ENCODE results near the gene C7.

The C7 gene

GRCh38 chr5:40928886-40929448, 19.7 kb downstream of the C7 start:
- H3K4me3 ChIP-seq (replicated peaks; ENCODE audit: low read depth, low read length): no peak overlapping the region
- no peak for TF ChIP-seq CTCF (IDR thresholded peaks at IDR 0.05; ENCODE audit: low read depth, low read length, missing control alignments)

GRCh38 chr5:40932766-40933165, 23.5 kb downstream of the C7 start:
- DNase-seq (ENCODE audit: extremely low read depth, low read depth): no peak
- TF ChIP-seq CTCF (IDR thresholded peaks at IDR 0.05; ENCODE audit: low read depth, low read length, missing control alignments): no peak
- H3K4me3 ChIP-seq (replicated peaks; ENCODE audit: low read depth, low read length): no peak overlapping the region

More at GRCh38 chr5:40928886-40929448, 19.7 kb downstream of the C7 start:
- no peak for DNase-seq (ENCODE audit: extremely low read depth, low read depth)

DNA sequence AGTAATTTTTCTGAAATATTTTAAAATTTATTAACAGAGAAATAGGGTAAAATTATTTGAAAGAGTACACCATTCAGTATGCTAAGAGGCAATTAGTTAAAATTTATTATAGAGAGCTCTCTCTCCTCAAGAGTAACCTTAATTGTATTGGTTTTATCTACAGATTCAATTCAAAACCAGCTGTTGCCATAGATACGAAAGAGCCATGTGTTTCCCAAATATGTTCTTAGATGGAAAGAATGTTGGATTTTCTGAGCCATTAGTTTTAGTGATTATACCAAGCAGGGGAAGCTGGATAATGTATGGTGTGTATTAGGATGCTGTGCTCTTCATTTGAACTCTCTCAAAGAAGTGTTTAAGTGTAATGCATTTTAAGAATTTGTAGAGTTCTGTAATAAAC, 27.8 kb downstream of the C7 start:
- TF ChIP-seq CTCF (IDR thresholded peaks at IDR 0.05; ENCODE audit: low read depth, low read length, missing control alignments): no peak
- DNase-seq (ENCODE audit: extremely low read depth, low read depth): no peak
- no peak overlapping the region for H3K4me3 ChIP-seq (replicated peaks; ENCODE audit: low read depth, low read length)

DNA sequence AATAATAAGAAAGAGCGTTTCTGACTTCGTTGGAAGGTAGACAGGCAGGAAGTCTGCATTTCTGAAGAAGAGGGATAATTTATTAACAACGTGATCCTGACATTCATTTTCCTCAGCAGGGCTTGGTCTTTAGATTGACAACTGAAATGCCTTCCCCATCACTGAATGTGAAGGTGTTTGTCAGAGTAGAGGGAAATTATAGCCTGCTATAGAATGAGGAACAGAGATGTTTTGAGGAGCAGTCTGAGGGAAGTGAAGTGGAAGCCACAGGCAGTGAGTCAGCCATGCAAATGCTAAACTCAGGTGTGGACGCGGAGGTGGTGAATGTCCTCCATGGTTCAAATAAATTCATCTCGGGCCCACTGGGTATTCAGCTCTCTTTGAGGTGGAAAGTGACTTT, 30.5 kb downstream of the C7 start:
- no peak for TF ChIP-seq CTCF (IDR thresholded peaks at IDR 0.05; ENCODE audit: low read depth, low read length, missing control alignments)
- no peak for DNase-seq (ENCODE audit: extremely low read depth, low read depth)

GRCh38 chr5:40945111-40945510, 35.8 kb downstream of the C7 start:
- no peak overlapping the region for H3K4me3 ChIP-seq (replicated peaks; ENCODE audit: low read depth, low read length)
- no peak for TF ChIP-seq CTCF (IDR thresholded peaks at IDR 0.05; ENCODE audit: low read depth, low read length, missing control alignments)
- DNase-seq (ENCODE audit: extremely low read depth, low read depth): no peak

More for the DNA sequence above, 30.5 kb downstream of the C7 start:
- H3K4me3 ChIP-seq (replicated peaks; ENCODE audit: low read depth, low read length): no peak overlapping the region

DNA sequence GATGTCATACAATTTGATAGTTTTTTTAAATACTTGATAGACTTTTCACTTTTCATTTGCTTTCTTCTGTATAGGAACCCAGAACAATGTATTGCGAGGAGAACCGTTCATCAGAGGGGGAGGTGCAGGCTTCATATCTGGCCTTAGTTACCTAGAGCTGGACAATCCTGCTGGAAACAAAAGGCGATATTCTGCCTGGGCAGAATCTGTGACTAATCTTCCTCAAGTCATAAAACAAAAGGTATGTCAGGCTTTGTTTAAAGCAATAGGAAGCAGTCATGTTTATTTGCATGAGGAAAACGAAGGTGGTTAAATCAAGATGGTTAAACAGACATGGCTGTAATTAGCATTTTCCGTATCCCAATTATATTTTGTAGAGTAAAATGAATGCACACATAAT, 46.0 kb downstream of the C7 start:
- TF ChIP-seq CTCF (IDR thresholded peaks at IDR 0.05; ENCODE audit: low read depth, low read length, missing control alignments): no peak
- H3K4me3 ChIP-seq (replicated peaks; ENCODE audit: low read depth, low read length): no peak overlapping the region
- no peak for DNase-seq (ENCODE audit: extremely low read depth, low read depth)

- no peak for DNase-seq (ENCODE audit: extremely low read depth, low read depth)
- TF ChIP-seq CTCF (IDR thresholded peaks at IDR 0.05; ENCODE audit: low read depth, low read length, missing control alignments): no peak
- H3K4me3 ChIP-seq (replicated peaks; ENCODE audit: low read depth, low read length): no peak overlapping the region
These were observed 47.8 kb downstream of the C7 start for GRCh38 chr5:40957048-40957447.

Data from HFF-Myc (cell line).